ENCODE measurements around the gene ZNF423.

GRCh38 chr16:49747654-49748053, 108.3 kb downstream of the ZNF423 start:
- no peak for TF ChIP-seq POLR2AphosphoS5 (IDR thresholded peaks at IDR 0.05)
- TF ChIP-seq EP300 (IDR thresholded peaks at IDR 0.05): no peak
